ENCODE results near the gene MGST2.

Gene MGST2

GRCh38 chr4:139700568-139700967 lies 34.9 kb downstream of the MGST2 start:
- DNase-seq (ENCODE audit: low read depth in 2 of 3, low spot score in 1 of 3), result no peak

DNA sequence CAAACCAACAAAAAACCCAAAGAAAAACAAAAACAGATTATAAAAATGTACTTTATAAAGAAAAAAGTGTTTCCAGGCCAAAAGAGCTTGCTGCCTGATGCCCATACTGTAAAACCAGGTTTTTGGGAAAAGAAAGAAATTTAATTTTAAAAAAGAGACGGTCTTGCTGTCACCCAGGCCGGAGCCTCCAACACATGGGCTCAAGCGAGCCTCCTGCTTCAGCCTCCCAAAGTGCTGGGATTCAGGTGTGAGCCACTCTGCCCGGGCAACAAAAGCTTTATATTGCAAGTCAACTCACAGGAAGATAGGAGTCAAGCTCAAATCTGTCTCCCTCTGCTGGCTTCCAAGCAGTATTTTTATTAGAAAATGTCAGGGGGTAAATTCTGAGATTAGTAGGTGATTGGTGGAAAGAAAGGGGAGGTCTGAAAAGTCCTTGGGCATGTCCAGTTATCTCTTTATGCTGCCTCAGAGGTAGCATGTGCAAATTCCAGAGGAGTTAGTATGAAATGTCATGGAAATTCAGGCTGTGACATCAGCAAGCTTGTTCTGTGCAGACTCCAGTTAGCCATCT lies 39.4 kb downstream of the MGST2 start:
- no peak for DNase-seq (ENCODE audit: low read depth in 2 of 3, low spot score in 1 of 3)

- DNase-seq (ENCODE audit: low read depth in 2 of 3, low spot score in 1 of 3), result no peak
These were observed 44.0 kb downstream of the MGST2 start for GRCh38 chr4:139709660-139710059.

DNA sequence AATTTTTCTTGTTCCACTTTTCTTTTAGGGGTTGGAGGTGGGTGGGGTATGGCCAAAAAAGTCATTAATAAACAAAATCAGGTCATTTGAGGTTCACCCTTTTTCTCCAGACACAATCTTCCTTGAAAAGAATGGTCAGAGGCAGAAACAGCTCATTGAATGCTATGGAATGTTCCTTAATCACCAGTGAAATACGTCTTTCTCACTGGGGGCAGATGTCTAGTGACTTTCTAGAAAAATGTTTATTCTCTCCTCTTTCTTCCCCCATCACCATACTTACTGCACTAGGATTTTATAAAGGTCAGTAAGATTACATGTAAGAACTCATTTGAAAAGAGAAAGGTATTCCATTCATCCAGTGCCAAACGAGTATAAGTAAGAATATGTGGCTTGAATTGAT lies 44.5 kb downstream of the MGST2 start:
- DNase-seq (ENCODE audit: low read depth in 2 of 3, low spot score in 1 of 3), result no peak

DNA sequence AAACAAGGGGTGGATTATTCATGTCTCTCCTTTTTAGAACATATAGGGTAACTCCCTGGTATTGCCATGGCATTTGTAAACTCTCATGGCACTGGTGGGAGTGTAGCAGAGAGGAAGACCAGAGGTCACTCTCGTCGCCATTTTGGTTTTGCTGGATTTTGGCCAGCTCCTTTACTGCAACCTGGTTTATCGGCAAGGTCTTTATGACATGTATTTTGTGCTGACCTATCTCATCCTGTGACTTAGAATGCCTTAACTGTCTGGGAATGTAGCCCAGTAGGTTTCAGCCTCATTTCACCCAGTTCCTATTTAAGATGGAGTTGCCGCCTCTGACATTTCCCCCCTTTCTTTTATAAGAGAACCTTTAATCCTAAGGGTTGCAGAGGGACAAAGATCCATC lies 45.8 kb downstream of the MGST2 start:
- no peak for DNase-seq (ENCODE audit: low read depth in 2 of 3, low spot score in 1 of 3)

GRCh38 chr4:139712882-139713281 lies 47.3 kb downstream of the MGST2 start:
- no peak for DNase-seq (ENCODE audit: low read depth in 2 of 3, low spot score in 1 of 3)

- no peak for DNase-seq (ENCODE audit: low read depth in 2 of 3, low spot score in 1 of 3)
These were observed 50.2 kb downstream of the MGST2 start for GRCh38 chr4:139715746-139716391.

GRCh38 chr4:139718358-139718757 lies 52.7 kb downstream of the MGST2 start:
- DNase-seq (ENCODE audit: low read depth in 2 of 3, low spot score in 1 of 3), result no peak

GRCh38 chr4:139718833-139719232 lies 53.2 kb downstream of the MGST2 start:
- DNase-seq (ENCODE audit: low read depth in 2 of 3, low spot score in 1 of 3), result no peak

DNA sequence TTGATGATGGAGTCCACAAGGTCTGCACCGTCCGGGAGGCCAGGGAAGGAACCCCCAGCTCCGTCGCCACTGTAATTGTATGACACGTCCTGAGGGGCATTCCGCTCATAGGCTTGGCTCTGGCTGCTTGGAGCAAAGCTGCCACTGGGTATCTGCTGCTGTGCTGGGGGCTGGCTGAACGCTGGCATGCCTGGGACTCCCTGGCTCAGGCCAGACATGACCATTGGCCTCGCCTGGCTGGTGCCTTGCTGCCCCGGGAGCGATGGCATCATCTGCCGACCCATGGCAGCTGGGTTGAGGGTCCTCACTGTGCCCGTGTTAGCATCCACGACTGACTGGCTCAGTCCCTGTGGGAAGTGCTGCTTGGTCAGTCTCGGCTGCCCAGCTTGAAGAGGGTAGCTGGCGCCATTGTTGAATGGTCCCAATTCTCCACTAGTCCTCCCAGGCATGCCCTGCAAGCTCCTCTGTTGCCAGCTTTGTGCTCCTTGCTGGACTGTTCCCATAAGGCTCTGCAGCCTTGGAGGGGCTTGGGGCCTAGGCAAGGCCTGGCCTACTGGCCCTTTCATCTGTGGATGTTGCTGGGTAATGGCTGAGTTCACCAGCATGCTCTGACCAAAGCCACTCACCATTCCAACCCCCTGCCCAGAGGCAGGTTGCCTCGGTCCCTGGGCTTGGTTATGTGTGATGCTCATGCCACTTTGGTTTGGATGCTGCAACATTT lies 53.9 kb downstream of the MGST2 start:
- DNase-seq (ENCODE audit: low read depth in 2 of 3, low spot score in 1 of 3), result no peak

DNA sequence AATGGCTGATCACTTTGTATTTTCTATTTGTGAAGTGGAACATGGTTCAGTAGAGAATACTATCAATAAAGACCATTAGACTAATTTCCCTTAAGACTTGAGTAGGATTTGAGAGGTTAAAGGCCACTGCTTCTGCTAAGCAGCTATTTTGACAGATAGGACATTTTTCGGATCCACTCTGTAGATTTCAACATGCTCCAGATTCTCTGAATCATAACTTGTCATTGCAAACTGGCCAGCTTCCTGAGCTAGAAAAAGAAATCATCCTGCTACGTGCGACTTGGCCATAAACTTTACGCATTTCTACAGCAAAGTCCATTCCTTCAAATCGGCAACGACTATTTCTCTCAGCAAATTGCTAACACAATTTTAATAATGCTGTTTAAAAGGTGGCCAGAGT lies 55.2 kb downstream of the MGST2 start:
- DNase-seq (ENCODE audit: low read depth in 2 of 3, low spot score in 1 of 3), result no peak

DNA sequence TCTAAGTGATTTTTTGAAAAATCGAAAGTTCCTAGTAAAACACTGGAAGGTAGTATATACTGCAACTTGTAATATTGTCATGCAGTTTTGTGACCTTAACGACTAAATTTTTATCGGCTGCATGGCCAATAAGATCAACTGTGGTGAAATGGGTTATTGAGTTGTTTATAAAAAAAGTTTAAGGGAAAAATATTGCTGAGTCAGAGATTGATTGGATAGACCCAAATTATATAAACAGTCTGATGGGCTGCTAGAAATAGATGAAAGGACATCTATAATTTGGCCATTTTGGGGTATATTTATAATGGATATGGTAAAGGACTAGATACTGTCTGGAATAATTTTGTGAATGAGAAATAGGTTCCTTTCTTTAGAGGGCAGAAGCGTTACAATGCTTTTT lies 56.2 kb downstream of the MGST2 start:
- DNase-seq (ENCODE audit: low read depth in 2 of 3, low spot score in 1 of 3), result no peak

DNA sequence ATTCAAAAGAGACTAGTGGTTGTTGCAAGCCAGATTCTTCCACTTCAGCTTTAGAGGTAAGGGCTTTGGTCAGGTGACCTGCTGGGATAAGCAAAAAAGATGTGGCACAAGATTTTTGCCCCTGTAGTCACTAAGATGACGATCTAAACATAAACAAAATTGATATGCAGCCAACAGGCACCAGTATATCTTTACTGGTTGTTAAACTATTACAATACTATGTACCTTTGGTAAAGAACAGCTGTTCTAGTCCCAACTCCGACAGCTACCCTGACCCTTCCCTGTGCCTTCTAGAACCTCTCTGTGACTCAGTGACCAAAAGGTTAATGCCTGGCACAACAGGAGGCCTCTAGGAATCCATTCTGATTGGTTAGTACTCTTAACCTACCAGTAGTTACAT lies 59.6 kb downstream of the MGST2 start:
- DNase-seq (ENCODE audit: low read depth in 2 of 3, low spot score in 1 of 3), result no peak

DNA sequence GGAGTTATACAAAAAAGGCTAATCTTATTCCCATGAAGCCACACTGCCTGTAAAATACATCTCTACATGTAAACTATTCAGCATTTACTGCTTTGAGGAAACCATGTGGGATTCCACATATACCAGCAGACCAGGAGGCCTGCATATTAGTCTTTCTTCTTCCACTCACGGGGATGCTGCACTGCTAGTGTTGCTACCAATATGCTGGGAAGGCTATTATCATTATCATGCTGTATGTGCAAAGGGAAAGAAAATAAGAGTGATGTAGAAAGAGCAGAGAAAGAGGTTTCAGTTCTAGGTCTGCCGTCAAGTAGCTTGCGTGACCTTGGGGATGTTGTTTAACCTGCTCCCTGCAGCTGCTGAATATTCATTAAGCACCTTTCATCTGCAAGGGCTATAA lies 61.0 kb downstream of the MGST2 start:
- DNase-seq (ENCODE audit: low read depth in 2 of 3, low spot score in 1 of 3), result no peak

DNA sequence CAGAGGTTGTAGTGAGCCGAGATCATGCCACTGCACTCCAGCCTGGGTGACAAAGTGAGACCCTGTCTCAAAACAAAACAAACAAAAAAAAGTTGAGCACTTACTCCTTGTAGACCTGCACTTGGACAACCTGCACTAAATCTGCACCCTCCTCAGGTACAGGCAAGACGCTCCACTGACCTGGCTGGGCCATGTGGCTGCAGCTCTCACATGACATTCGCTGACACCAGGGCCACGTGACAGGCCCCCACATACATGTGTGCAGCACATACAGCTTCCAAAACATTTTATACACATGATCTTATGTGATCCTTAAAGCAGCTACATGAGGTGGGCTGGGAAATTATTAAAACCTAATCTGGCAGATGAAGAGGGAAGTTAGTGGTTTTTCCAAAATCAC lies 62.5 kb downstream of the MGST2 start:
- no peak for DNase-seq (ENCODE audit: low read depth in 2 of 3, low spot score in 1 of 3)

- DNase-seq (ENCODE audit: low read depth in 2 of 3, low spot score in 1 of 3), result no peak
These were observed 63.2 kb downstream of the MGST2 start for GRCh38 chr4:139728840-139729239.

- DNase-seq (ENCODE audit: low read depth in 2 of 3, low spot score in 1 of 3), result no peak
These were observed 67.5 kb downstream of the MGST2 start for GRCh38 chr4:139732991-139733570.

GRCh38 chr4:139734201-139734874 lies 68.7 kb downstream of the MGST2 start:
- DNase-seq (ENCODE audit: low read depth in 2 of 3, low spot score in 1 of 3), result no peak

DNA sequence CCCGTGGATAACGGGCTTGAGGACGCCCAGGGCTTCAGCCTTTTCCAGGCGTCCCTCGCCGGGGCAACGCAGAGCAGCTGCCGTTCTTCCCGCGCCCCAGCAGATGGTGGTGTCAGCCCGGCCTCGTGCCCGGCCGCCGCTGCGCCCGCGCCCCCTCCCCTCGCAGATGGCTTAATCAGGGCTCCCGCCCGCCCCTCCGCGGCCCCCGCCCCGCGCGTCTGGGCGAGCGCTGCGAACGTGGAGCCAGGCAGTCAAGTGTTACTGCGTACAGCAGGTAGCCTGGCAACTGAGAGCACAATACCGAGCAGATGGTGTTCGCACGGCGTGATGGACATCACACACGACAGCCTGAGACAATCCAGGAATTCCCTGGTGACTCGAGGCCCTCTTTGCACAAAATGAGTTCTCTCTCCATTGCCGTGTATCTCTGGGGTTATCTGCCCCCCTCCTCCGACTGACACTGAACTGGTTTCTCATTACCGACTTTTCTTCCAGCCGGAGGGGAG lies 69.3 kb downstream of the MGST2 start:
- DNase-seq (ENCODE audit: low read depth in 2 of 3, low spot score in 1 of 3), result peak; percentile 30 to 44 (median 41)

DNA sequence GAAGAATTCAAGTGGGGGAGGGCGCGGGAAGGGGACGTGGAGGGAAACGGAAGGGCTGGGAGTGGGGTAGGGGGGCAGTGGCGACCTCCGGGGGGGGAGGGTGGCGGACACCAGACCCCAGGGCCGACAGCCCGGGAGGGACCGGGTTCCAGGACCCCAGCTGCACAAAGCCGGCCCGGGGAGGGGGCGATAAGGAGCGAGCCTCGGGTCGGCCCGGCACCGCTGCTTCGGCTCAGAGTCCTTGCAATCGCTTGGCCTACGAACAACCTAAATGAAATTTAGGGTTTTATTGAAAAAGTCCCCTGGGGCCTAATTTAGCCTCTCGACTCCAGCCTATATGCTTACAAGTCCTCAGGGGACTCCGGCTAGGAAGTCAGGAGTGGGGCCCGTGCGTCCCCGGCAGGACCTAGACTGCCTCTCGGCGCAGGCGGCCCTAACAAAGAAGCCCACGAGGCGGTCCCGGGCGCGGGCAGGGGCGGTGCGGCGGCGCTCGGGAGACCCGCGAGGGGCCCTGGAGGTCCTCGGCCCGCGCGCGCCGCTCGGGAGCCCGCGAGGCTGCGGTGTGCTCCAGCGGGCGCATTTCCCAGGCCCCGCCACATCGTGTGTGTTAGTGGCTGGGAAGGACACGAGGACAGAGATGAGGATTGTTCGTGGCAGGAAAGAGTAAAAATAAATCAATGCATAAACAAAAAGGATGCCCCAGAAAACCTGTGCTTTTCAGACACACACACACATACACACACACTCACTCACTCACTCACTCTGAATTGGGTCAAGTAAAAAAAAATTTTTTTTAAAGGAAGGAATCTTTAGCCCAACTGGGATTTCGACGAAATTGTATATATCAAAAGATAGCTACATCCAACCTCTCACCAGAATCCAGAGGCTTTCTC lies 70.0 kb downstream of the MGST2 start:
- no peak for DNase-seq (ENCODE audit: low read depth in 2 of 3, low spot score in 1 of 3)

GRCh38 chr4:139736274-139736660 lies 70.6 kb downstream of the MGST2 start:
- no peak for DNase-seq (ENCODE audit: low read depth in 2 of 3, low spot score in 1 of 3)
